Stimulated activated CD8-positive, alpha-beta memory T cell treated with anti-CD3 and anti-CD28 coated beads, Interleukin-15, amount 100 ng/mL, for 4 hours (primary cell): Measurements from ENCODE around the gene ID1.

Experiments
- DNase-seq, 2 donors: peaks; one replicate each; pipeline ENCODE4 v3.0.0-alpha.2; 2020; ENCODE audit warnings: low read depth in 2 of 2

The ID1 gene

GRCh38 chr20:31605031-31605901 lies at the start of gene ID1:
TSS of gene ID1 (plus strand) at chr20:31605289. CDS start at chr20:31605388, 99 bp downstream.
- DNase-seq, result peak; percentile 79 to 81

- DNase-seq, result no peak
Observed at GRCh38 chr20:31559704-31560093, 45.4 kb upstream of the ID1 start.

DNA sequence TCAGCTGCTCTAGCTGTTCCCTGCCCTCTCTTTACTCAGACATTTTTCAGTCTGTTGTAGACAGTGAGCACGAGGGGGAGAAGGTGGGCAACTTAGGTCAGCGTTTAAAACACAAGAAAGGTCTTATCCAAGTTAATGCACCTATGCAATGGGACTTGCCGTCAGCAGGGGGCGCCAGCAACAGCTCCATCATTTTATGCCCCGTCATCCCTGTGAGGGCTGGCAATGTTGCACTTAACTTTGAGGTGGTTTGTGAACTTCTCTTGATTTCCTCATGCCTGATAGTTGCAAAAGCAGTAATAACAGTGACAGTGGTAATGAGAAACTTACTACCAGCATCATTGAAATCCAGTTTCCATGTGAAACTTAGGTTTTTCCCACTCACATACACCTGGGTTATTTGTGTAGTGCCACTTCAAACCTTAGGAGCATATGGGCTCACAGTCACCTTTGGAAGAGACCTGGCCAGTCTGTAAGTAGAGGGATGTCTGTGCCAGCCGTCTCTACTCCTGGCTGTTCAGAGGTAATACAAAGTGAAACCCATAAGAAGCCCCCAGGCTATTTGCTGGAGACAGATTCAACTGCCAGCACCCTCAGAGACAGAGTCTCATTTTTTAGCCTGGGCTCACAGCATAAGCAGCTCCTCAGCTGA lies 44.9 kb upstream of the ID1 start:
- peak; percentile 37 to 60 for DNase-seq

DNA sequence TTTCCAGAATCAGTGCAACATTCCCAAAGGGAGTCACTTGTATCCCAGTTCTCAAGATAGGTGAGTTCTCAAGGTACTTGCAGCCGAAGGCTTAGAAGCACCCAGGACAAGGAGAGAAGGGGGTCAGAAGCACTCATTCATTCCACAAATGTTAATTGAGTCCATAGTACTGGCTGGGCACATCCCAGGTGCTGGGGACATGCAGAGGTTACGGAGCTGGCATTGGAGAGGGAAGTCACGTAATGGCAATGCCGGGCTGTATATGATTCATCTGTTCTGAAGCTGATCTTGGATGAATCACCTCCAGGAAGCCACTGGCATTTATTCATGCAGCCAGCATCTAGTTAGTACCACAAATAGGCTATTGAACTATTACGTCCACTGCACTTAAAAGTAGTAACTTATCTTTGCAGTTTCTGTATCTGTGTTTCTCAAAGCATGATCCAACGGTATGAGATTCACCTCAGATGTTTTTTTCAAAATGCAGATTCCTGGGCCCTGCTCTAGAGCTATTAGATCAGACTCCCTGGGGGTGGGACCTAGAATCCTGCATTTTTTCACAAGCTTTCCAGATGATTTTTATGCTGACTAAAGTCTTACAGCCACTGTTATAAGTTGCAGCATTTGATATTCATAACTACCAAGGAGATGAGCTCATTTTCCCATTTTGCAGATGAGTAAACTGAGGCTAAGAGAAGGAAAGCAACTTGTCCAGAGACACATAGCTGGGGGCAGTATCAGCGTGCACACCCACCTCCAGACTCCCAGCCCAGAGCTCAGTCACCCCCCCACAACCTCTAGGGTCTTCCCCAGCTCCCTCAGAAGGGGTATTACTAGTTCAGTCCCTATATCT lies 44.1 kb upstream of the ID1 start:
- no peak for DNase-seq

- DNase-seq, result no peak
Observed at GRCh38 chr20:31562241-31562640, 42.8 kb upstream of the ID1 start.

GRCh38 chr20:31564284-31564683 lies 40.8 kb upstream of the ID1 start:
- no peak for DNase-seq

DNA sequence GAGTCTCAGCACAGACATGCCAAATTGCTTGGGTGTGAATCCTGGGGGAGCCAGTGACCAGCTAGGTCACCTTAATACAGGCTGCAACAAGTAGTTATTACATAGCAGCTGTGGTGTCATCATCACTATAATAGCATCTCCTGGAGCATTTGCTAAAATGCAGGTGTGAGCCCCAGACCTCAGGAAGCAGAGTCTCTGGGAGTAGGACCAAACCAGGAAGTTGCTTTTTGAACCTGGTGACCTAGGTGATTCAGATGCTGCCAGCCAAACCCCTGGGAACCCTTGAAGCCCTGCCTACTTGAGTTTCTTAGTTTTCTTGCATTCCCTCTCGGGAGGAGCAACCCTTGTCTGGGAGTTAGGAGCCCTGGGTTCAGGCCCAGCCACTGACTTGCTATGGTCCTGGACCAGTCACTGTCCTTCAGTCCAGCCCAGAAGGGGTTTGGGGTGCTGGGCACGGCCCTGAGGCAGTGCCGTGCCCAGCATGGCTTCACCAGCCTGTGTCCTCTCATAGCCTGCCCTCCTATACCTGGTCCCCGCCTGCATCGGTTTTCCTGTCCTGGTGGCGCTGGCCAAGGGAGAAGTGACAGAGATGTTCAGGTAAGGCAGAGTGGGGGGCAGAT lies 39.3 kb upstream of the ID1 start:
- no peak for DNase-seq

GRCh38 chr20:31566319-31566657 lies 38.8 kb upstream of the ID1 start:
- DNase-seq, result no peak

DNA sequence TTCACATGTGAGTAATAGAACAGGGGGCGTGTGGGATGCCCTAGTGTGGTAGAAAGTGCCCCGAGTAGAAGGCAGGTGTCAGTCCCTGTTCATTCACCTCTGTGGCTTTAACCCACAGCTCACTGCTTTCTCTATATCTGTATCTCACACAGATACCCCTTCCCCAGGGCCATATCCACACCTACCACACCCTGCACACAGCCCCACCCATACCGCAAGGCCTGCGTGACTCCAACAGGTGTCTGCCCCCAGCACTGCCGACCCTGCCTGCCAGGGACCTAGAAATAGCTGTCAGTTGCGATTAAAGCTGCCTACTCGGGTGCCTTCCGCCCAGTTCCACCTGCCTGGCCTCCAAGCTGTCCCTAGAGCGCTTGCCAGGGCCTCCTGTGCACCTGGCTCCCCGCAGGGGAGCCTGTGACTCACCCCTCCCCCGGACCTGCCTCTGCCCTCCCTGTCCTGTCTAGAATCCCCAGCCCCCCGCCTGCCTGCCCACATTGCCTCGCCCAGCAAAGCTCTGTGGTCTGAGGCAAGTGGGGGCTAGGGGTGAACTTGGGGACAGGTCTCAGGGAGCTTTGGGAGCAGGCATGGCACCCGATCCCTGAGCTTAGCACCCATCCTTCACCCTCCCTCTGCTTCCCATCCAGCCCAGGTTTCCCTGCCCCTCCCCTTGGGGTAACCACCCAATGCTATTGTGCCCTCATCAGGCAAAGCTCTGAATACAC lies 38.3 kb upstream of the ID1 start:
- DNase-seq, result no peak

DNA sequence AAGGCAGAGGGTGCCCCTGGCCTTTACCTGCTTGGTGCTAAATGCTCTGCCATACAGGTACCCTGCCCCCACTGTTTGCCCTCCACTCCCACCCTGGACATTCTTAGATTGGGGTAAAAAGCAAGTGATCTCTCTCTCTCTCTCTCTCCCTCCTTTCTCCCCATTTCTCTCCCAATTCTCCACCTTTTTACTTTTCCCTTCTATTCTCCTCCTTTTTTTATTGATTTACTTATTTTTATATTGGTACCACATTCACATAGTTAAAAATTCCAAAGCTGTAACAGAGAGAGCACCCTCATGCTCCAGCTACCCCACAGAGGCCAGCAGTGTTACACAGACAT lies 37.7 kb upstream of the ID1 start:
- no peak for DNase-seq

DNA sequence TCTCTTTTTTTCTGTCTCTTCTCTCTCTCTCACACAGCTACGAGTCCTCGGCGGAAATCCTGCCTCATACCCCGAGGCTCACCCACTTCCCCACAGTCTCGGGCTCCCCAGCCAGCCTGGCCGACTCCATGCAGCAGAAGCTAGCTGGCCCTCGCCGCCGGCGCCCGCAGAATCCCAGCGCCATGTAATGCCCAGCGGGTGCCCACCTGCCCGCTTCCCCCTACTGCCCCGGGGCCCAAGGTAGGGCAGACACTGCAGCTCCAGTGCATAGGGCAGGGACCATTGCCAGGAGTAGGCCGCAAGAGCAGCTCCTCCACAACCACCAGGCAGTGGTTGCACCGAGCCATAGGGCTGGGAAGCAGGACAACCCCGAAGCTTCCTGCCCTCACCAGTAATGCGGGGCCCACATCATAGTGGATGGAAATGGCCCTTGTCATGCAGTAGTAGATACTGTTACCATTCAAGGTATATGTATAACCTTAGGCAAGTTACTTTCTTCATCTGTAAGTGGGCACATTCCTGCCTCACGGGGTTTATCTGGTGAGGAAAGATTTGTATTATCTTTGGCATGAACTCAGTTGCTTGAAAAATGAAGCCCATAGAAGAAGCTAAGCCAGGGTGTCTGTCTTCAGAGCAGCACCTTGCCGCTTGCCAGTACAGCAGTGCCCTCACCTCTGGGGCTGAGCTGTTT lies 36.9 kb upstream of the ID1 start:
- no peak for DNase-seq

DNA sequence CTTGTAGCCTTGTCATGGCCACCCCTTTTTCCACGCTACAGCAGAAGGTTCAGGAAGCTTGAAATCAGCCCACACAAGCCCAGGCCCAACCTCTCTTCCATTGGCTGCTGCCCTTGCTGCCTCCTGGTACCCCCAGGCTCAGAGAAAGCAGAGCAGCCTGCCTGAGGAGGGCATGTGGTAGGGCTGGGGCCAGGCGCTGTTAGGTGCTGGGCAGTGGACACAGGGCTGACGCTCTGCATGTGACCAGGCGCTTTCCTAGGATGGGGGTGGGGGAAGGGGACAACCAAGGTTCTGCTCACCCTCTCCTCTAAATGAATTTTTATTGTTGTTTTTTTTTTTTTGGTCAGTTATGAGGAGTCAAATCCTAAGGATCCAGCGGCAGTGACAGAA lies 36.3 kb upstream of the ID1 start:
- DNase-seq, result no peak

- peak; percentile 28 to 37 for DNase-seq
Observed at GRCh38 chr20:31569163-31570020, 35.7 kb upstream of the ID1 start.

- no peak for DNase-seq
Observed at GRCh38 chr20:31570021-31570463, 35.0 kb upstream of the ID1 start.

DNA sequence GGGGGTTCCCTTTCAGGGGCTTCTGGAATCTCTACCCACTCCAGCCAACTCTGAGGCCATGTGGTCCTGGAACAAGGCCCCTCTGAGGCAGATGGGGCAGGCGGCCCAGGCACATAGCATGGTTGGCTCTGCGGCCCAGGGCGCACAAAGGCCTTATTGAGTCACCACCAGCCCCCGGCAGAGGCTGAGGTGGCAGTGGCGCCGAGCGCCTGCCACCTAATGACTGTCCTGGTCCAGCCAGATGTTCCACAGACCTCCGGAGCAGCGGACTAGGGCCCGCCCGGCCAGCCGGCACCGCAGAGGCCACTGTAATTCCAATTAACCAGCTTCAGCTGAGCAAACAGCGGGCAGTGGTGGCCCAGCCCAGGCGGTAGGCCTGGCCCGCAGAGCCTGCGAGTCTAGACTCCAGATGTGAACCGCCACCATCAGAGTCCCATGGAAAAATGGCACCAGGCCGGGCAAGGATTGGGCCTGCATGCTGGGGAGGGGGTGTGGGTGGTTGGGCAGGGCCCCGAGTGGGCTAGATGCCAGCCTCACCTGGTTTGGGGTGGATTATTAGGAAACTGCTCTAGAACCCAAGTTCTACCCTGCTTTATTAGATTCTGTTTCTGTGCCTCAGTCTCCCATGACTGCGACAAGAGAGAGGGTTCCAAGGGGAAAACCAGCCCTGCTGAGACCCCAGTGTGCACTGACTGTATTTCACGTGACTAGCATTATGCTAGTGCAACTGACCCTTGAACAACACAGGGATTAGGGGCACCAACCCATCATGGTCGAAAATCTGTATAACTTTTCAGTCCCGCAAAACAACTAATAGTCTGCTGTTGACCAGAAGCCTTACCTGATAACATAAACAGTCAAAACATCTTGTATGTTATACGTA lies 34.1 kb upstream of the ID1 start:
- DNase-seq, result no peak

GRCh38 chr20:31572042-31572700 lies 32.9 kb upstream of the ID1 start:
- DNase-seq, result no peak

DNA sequence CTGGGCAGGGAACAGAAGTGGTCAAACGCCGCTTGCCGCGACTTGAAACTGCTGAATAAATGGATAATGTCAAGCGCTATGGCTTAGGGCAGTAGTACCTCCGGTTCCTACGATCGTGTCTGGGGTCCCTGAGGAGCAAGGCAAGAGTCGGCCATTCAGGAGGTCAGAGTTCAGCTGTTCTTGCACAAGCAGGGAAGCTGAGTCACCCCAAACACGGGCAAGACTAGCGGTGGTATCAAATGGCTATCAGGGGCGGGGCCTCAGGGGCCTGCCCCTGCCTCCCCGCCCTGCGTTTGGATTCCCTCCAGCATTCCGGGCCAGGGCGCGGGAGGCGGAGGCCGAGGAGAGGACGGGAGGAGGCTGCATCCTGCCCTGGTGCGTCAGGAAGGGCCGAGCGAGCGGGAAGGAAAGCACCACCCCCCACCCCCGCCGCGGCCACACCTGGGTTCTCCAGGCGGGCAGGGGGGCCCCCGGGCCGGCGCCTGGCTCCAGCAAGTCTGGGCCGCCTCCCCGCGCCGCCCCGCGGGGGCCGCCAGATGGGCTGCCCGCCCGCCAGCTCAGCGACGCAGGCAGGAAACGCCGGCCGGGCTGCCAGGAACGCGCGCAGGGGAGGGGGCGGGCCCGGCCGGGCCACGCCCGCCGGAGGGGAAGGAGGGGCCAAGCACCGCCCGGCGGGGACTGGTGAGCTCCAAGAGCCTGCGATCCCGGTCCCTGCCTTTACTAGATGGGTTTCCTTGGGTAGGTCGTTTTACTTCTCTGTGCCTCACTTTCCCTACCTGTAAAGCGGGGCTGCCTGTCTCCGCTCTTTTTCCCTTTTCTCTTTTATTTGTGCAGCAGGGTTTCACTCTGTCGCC lies 32.2 kb upstream of the ID1 start:
- peak; percentile 62 to 80 for DNase-seq
